ENCODE results near the gene IFITM10. TPM values are rescaled to one million over a fixed set of nuclear protein-coding genes. Genes with fewer than 3 reads are reported as not detected.

The IFITM10 gene
- total and polyA plus RNA-seq, 9 of the 15 experiments (the other 6 are each of a cell fraction or from before 2014, with no cell fraction given) = 0.08 to 0.13 (median 0.09) TPM; not detected in 6

- Histone ChIP-seq H3K9me3 (replicated peaks; ENCODE audit: control insufficient read depth, insufficient read depth, low read depth, low read length) (no peaks in the 10 kb centered on the region), H4K20me1 (replicated peaks; ENCODE audit: control insufficient read depth, insufficient read depth, low read length) (peaks cover 5% of the 10 kb centered on the region; the same call in 1 of the 2 replicates), H3K9me1 (ENCODE audit: control insufficient read depth, insufficient read depth, low read length) (no peaks in the 10 kb centered on the region), H3K4me2 (ENCODE audit: insufficient read depth, low read length) (no peak overlapping the region), H3K27me3 (ENCODE audit: control insufficient read depth in 2 of 2, insufficient read depth in 2 of 2, low read length in 2 of 2) (peaks cover 7 to 63% of the 10 kb centered on the region in 2 experiments; a peak in 3 of 5 replicates), H3K27ac (ENCODE audit: extremely low read depth, low read depth, low read length) (no peak overlapping the region), H3K36me3 (ENCODE audit: control insufficient read depth, insufficient read depth, low read length) (no peaks in the 10 kb centered on the region), H2AFZ (ENCODE audit: low read depth, low read length) (no peak overlapping the region), H3K4me1 (replicated peaks in 1 of 2; ENCODE audit: control insufficient read depth in 2 of 2, insufficient read depth in 2 of 2, low read length in 2 of 2) (peaks cover 0 to 16% of the 10 kb centered on the region in 2 experiments; a peak in 2 of 5 replicates), H3K4me3 (no peak overlapping the region), H3K79me2 (ENCODE audit: control insufficient read depth, insufficient read depth, low read length) (no peaks in the 10 kb centered on the region), H3K9ac (ENCODE audit: insufficient read depth in 1 of 2, low read depth in 2 of 2, low read length in 2 of 2) (no peak overlapping the region)
- ChIA-PET CTCF (ENCODE audit: low intra/inter-chr PET ratio) (interaction anchor here (0.6 to 3.4 kb wide), 10 partner anchors 40 to 1051 kb away, joined by 3 to 77 read pairs (median 4); partner anchors contain the start of gene SYT8), POLR2A (interaction anchor here (0.7 kb wide), 1 partner anchor 129 kb away, joined by 3 read pairs; no protein-coding TSS in a partner anchor)
- TF ChIP-seq, protein P1, sequence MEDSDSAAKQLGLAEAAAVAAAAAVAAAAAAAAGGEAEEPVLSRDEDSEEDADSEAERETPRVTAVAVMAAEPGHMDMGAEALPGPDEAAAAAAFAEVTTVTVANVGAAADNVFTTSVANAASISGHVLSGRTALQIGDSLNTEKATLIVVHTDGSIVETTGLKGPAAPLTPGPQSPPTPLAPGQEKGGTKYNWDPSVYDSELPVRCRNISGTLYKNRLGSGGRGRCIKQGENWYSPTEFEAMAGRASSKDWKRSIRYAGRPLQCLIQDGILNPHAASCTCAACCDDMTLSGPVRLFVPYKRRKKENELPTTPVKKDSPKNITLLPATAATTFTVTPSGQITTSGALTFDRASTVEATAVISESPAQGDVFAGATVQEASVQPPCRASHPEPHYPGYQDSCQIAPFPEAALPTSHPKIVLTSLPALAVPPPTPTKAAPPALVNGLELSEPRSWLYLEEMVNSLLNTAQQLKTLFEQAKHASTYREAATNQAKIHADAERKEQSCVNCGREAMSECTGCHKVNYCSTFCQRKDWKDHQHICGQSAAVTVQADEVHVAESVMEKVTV (CRISPR knock-in tag; IDR thresholded peaks at IDR 0.05) = peak; percentile 35; the same call in 1 of the 2 replicates
- TF ChIP-seq, protein P2, sequence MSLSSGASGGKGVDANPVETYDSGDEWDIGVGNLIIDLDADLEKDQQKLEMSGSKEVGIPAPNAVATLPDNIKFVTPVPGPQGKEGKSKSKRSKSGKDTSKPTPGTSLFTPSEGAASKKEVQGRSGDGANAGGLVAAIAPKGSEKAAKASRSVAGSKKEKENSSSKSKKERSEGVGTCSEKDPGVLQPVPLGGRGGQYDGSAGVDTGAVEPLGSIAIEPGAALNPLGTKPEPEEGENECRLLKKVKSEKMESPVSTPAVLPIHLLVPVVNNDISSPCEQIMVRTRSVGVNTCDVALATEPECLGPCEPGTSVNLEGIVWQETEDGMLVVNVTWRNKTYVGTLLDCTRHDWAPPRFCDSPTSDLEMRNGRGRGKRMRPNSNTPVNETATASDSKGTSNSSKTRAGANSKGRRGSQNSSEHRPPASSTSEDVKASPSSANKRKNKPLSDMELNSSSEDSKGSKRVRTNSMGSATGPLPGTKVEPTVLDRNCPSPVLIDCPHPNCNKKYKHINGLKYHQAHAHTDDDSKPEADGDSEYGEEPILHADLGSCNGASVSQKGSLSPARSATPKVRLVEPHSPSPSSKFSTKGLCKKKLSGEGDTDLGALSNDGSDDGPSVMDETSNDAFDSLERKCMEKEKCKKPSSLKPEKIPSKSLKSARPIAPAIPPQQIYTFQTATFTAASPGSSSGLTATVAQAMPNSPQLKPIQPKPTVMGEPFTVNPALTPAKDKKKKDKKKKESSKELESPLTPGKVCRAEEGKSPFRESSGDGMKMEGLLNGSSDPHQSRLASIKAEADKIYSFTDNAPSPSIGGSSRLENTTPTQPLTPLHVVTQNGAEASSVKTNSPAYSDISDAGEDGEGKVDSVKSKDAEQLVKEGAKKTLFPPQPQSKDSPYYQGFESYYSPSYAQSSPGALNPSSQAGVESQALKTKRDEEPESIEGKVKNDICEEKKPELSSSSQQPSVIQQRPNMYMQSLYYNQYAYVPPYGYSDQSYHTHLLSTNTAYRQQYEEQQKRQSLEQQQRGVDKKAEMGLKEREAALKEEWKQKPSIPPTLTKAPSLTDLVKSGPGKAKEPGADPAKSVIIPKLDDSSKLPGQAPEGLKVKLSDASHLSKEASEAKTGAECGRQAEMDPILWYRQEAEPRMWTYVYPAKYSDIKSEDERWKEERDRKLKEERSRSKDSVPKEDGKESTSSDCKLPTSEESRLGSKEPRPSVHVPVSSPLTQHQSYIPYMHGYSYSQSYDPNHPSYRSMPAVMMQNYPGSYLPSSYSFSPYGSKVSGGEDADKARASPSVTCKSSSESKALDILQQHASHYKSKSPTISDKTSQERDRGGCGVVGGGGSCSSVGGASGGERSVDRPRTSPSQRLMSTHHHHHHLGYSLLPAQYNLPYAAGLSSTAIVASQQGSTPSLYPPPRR (CRISPR knock-in tag; IDR thresholded peaks at IDR 0.05; ENCODE audit: borderline replicate concordance) = no peak
- in situ Hi-C loops (cut with MboI) = loop anchor here (5.0 to 25.0 kb wide), 3 partner anchors 36 to 462 kb away; no protein-coding TSS in a partner anchor
- no TSS peak for BruUV-seq (replicated peaks)
- intact Hi-C loops (cut with micrococcal nuclease) = loop anchor here (5.0 kb wide), 2 partner anchors 41 to 184 kb away; no protein-coding TSS in a partner anchor
- FAIRE-seq = no peak
- WGBS (ENCODE audit: insufficient coverage, low coverage, missing lambda C conversion rate) = 2% methylated on average over 20 of the region's 20 CpGs
- no peak for DNase-seq (ENCODE audit: extremely low read depth in 1 of 4, low spot score in 3 of 4)
- ATAC-seq = no peak
Measured at GRCh38 chr11:1692708-1693326, 57.6 kb downstream of the IFITM10 start.

Measured in K562 (cell line).